H9 (cell line): ENCODE measurements around the gene OSBPL2. TPM values are rescaled to one million over a fixed set of nuclear protein-coding genes. Genes with fewer than 3 reads are reported as not detected.

Experiments used
- DNase-seq: peaks from one replicate; pipeline ENCODE4 v3.0.0-alpha.2; 2017
- H2AFZ ChIP-seq: one replicate; pipeline ENCODE4 v1.6.1; 2013; ENCODE audit warnings: mild to moderate bottlenecking, low read length, control low read depth, moderate library complexity
- H2AK5ac ChIP-seq: 2 replicates; pipeline ENCODE4 v1.6.1; 2013; ENCODE audit warnings: low read length, control low read depth, mixed read lengths; ENCODE audit not compliant: insufficient read length
- H2BK120ac ChIP-seq: one replicate; pipeline ENCODE4 v1.6.1; 2013; ENCODE audit warnings: low read depth, mild to moderate bottlenecking, low read length, control low read depth, inconsistent platforms; ENCODE audit not compliant: poor library complexity, severe bottlenecking
- H2BK12ac ChIP-seq: 2 replicates; pipeline ENCODE4 v1.6.1; 2013; ENCODE audit warnings: low read length, control low read depth, mixed read lengths, low read depth; ENCODE audit not compliant: insufficient read length
- H2BK15ac ChIP-seq: 2 replicates; pipeline ENCODE4 v1.6.1; 2013; ENCODE audit warnings: low read depth, low read length, control low read depth
- H2BK20ac ChIP-seq: one replicate; pipeline ENCODE4 v1.6.1; 2013; ENCODE audit warnings: low read depth, mild to moderate bottlenecking, low read length, control low read depth, inconsistent platforms; ENCODE audit not compliant: poor library complexity, severe bottlenecking
- H2BK5ac ChIP-seq: 2 replicates; pipeline ENCODE4 v1.6.1; 2013; ENCODE audit warnings: low read length, control low read depth, mixed read lengths; ENCODE audit not compliant: insufficient read length
- H3K14ac ChIP-seq: 2 replicates; pipeline ENCODE4 v1.6.1; 2013; ENCODE audit warnings: low read length, control low read depth; ENCODE audit not compliant: insufficient read depth
- H3K18ac ChIP-seq: 2 replicates; pipeline ENCODE4 v1.6.1; 2013; ENCODE audit warnings: low read depth, mild to moderate bottlenecking, mixed read lengths, low read length, control low read depth; ENCODE audit not compliant: insufficient read length
- H3K23ac ChIP-seq: 2 replicates; pipeline ENCODE4 v1.6.1; 2013; ENCODE audit warnings: low read length, control low read depth, mixed read lengths, low read depth; ENCODE audit not compliant: insufficient read length
- H3K23me2 ChIP-seq: 2 replicates; pipeline ENCODE4 v1.6.1; 2013; ENCODE audit warnings: low read depth, mild to moderate bottlenecking, mixed read lengths, low read length, control low read depth; ENCODE audit not compliant: insufficient read length, poor library complexity, severe bottlenecking
- H3K27ac ChIP-seq: 2 replicates; pipeline ENCODE4 v1.5.1; 2013; ENCODE audit warnings: low read length, control low read depth, mixed read lengths, low read depth; ENCODE audit not compliant: insufficient read length
- H3K27me3 ChIP-seq: 2 replicates; pipeline ENCODE4 v1.6.1; 2013; ENCODE audit warnings: low read length, control low read depth, inconsistent platforms; ENCODE audit not compliant: insufficient read depth
- H3K4ac ChIP-seq: 2 replicates; pipeline ENCODE4 v1.6.1; 2013; ENCODE audit warnings: low read depth, mild to moderate bottlenecking, control low read depth, inconsistent platforms, low read length, moderate library complexity
- H3K4me1 ChIP-seq: 2 replicates; pipeline ENCODE4 v1.6.1; 2013; ENCODE audit warnings: low read length, control low read depth, inconsistent platforms; ENCODE audit not compliant: insufficient read depth
- H3K4me2 ChIP-seq: 2 replicates; pipeline ENCODE4 v1.6.1; 2013; ENCODE audit warnings: low read length, control low read depth, mixed read lengths; ENCODE audit not compliant: insufficient read length, insufficient read depth
- H3K56ac ChIP-seq: 2 replicates; pipeline ENCODE4 v1.6.1; 2013; ENCODE audit warnings: low read depth, mild to moderate bottlenecking, mixed read lengths, low read length, control low read depth; ENCODE audit not compliant: insufficient read length
- H3K79me1 ChIP-seq: 2 replicates; pipeline ENCODE4 v1.6.1; 2013; ENCODE audit warnings: low read depth, mild to moderate bottlenecking, moderate library complexity, low read length, control low read depth, inconsistent platforms; ENCODE audit not compliant: insufficient read depth, poor library complexity, severe bottlenecking
- H3K79me2 ChIP-seq: 2 replicates; pipeline ENCODE4 v1.6.1; 2013; ENCODE audit warnings: low read length, control low read depth, inconsistent platforms; ENCODE audit not compliant: insufficient read depth
- H3K9ac ChIP-seq: 2 replicates; pipeline ENCODE4 v1.6.1; 2013; ENCODE audit warnings: low read length, control low read depth, mixed read lengths; ENCODE audit not compliant: insufficient read length; ENCODE audit errors: extremely low read depth
- H3K9me3 ChIP-seq: one replicate; pipeline ENCODE4 v1.6.1; 2013; ENCODE audit warnings: low read depth, low read length, inconsistent platforms; ENCODE audit not compliant: control insufficient read depth
- H3T11ph ChIP-seq: one replicate; pipeline ENCODE4 v1.6.1; 2013; ENCODE audit warnings: mild to moderate bottlenecking, low read length, control low read depth, inconsistent platforms
- H4K20me1 ChIP-seq: one replicate; pipeline ENCODE4 v1.6.1; 2013; ENCODE audit not compliant: control insufficient read depth, insufficient read length, insufficient read depth
- H4K5ac ChIP-seq: 2 replicates; pipeline ENCODE4 v1.6.1; 2013; ENCODE audit warnings: low read depth, mild to moderate bottlenecking, mixed read lengths, low read length, control low read depth; ENCODE audit not compliant: insufficient read length
- H4K8ac ChIP-seq: replicated peaks from 2 replicates; pipeline ENCODE4 v1.6.1; 2013; ENCODE audit warnings: low read length, control low read depth, mixed read lengths, low read depth; ENCODE audit not compliant: insufficient read length
- H4K91ac ChIP-seq: 2 replicates; pipeline ENCODE4 v1.6.1; 2013; ENCODE audit warnings: low read depth, mild to moderate bottlenecking, moderate library complexity, mixed read lengths, low read length, control low read depth; ENCODE audit not compliant: insufficient read length
- H3K27ac Mint-ChIP-seq, 3 experiments: 2 replicates in 2 of 3; 3 replicates in 1 of 3; pipeline ENCODE4 v1.8.0; 2020 to 2021; ENCODE audit warnings: mixed read lengths in 3 of 3, mild to moderate bottlenecking in 1 of 3, moderate library complexity in 1 of 3
- H3K27me3 Mint-ChIP-seq: 2 replicates; pipeline ENCODE4 v1.8.0; 2021; ENCODE audit warnings: low read depth, mild to moderate bottlenecking, moderate library complexity, mixed read lengths
- H3K36me3 Mint-ChIP-seq, 3 experiments: 2 replicates in 2 of 3; 3 replicates in 1 of 3; pipeline ENCODE4 v1.8.0; 2020 to 2021; ENCODE audit warnings: low read depth in 3 of 3, mixed read lengths in 3 of 3; ENCODE audit not compliant: insufficient read depth in 1 of 3
- H3K4me1 Mint-ChIP-seq, 2 experiments: 2 replicates each; pipeline ENCODE4 v1.8.0; 2020; ENCODE audit warnings: mixed read lengths in 2 of 2
- H3K4me3 Mint-ChIP-seq, 2 experiments: 2 replicates in 1 of 2; 3 replicates in 1 of 2; pipeline ENCODE4 v1.8.0; 2020 to 2021; ENCODE audit warnings: mild to moderate bottlenecking in 2 of 2, mixed read lengths in 2 of 2, moderate library complexity in 1 of 2
- H3K9me3 Mint-ChIP-seq, 2 experiments: 2 replicates in 1 of 2; 3 replicates in 1 of 2; pipeline ENCODE4 v1.8.0; 2020; ENCODE audit warnings: mild to moderate bottlenecking in 2 of 2, mixed read lengths in 2 of 2, moderate library complexity in 1 of 2
- WGBS: extraction: QIAGEN DNeasy Blood & Tissue Kit; methylation state at CpG from one replicate; pipeline ENCODE4 v1.1.7; 2013; ENCODE audit warnings: missing lambda C conversion rate, low lambda C conversion rate, mixed read lengths; ENCODE audit not compliant: insufficient read length; ENCODE audit errors: extremely low coverage; 5-methylcytosine and 5-hydroxymethylcytosine counted together
- total RNA-seq: library from RNA; stranded (reverse); gene quantifications from 2 replicates; pipeline ENCODE4 v1.2.1, GENCODE V29; 2021
- TF ChIP-seq, protein P1 (sequence below): fragments of 200-600 bp; sonication (generic); conservative IDR thresholded peaks from 3 replicates; pipeline ENCODE4 v1.8.0; 2021; ENCODE audit warnings: antibody characterized with exemption, mild to moderate bottlenecking

Gene OSBPL2
- total RNA-seq, 1 experiment from 2014 or later, result 47.3 TPM

DNA sequence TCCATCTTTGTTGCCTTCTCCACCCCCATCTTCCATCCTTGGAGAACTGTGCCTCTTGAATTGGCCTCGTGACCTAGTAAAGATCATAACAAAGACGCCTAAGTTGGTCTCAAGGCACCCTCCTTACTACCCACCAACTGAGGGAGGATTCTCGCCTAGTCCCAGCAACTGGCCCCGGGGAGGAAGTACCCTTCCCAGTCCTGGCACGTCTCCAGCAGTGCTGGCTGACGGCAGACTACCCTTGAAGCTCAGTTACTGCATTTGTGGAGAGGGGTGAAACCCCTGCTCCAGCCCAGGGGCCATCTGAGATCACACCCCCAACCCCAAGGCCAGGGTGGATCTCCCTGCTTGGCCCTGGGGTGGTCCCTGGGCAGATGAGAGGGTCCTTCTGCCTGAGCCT lies 2.1 kb upstream of the OSBPL2 start:
- H4K20me1 ChIP-seq, result no peaks in the 10 kb centered on the region
- peak overlapping the region; percentile 49 for H3K18ac ChIP-seq
- H3K23me2 ChIP-seq, result peaks cover 7% of the 10 kb centered on the region
- TF ChIP-seq, protein P1, sequence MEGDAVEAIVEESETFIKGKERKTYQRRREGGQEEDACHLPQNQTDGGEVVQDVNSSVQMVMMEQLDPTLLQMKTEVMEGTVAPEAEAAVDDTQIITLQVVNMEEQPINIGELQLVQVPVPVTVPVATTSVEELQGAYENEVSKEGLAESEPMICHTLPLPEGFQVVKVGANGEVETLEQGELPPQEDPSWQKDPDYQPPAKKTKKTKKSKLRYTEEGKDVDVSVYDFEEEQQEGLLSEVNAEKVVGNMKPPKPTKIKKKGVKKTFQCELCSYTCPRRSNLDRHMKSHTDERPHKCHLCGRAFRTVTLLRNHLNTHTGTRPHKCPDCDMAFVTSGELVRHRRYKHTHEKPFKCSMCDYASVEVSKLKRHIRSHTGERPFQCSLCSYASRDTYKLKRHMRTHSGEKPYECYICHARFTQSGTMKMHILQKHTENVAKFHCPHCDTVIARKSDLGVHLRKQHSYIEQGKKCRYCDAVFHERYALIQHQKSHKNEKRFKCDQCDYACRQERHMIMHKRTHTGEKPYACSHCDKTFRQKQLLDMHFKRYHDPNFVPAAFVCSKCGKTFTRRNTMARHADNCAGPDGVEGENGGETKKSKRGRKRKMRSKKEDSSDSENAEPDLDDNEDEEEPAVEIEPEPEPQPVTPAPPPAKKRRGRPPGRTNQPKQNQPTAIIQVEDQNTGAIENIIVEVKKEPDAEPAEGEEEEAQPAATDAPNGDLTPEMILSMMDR, result no peak
- H2BK12ac ChIP-seq, result no peak overlapping the region
- H3K27me3 ChIP-seq, result no peaks in the 10 kb centered on the region
- no peak overlapping the region for H2BK20ac ChIP-seq
- no peak overlapping the region for H3T11ph ChIP-seq
- H3K79me1 ChIP-seq, result peaks cover 2% of the 10 kb centered on the region
- H3K56ac ChIP-seq, result no peak overlapping the region
- no peak for DNase-seq
- peaks cover 0 to 7% (median 5%) of the 10 kb centered on the region in 3 experiments; a peak in 5 of 7 replicates for H3K36me3 Mint-ChIP-seq
- no peak overlapping the region for H2AFZ ChIP-seq
- H3K79me2 ChIP-seq, result peaks cover 7% of the 10 kb centered on the region; the same call in 1 of the 2 replicates
- H2BK5ac ChIP-seq, result no peak overlapping the region
- H3K14ac ChIP-seq, result 0 out of 2 replicates have a peak overlapping the region, but pooled peaks have one; percentile 13
- H3K9me3 ChIP-seq, result no peaks in the 10 kb centered on the region
- WGBS, result no CpG with 5 or more reads among the region's 6 CpGs
- no peak overlapping the region for H3K4me3 Mint-ChIP-seq
- no peak overlapping the region for H4K8ac ChIP-seq
- no peak overlapping the region for H3K23ac ChIP-seq
- no peak overlapping the region for H2BK120ac ChIP-seq
- H4K5ac ChIP-seq, result no peak overlapping the region
- H3K27me3 Mint-ChIP-seq, result peaks cover 12% of the 10 kb centered on the region
- H3K9me3 Mint-ChIP-seq, result peaks cover 0 to 3% of the 10 kb centered on the region in 2 experiments; a peak in 2 of 5 replicates
- H3K4me1 ChIP-seq, result no peaks in the 10 kb centered on the region
- H2BK15ac ChIP-seq, result no peak overlapping the region
- H3K27ac Mint-ChIP-seq, result no peak overlapping the region
- H2AK5ac ChIP-seq, result no peak overlapping the region
- H3K27ac ChIP-seq, result no peak overlapping the region
- no peak overlapping the region for H3K4me2 ChIP-seq
- H3K9ac ChIP-seq, result no peak overlapping the region
- H3K4ac ChIP-seq, result no peak overlapping the region
- H3K4me1 Mint-ChIP-seq, result peaks cover 14 to 26% of the 10 kb centered on the region in 2 experiments
- no peak overlapping the region for H4K91ac ChIP-seq
